HFF-Myc (cell line): ENCODE results near the gene ATG4B.

Source experiments
- DNase-seq: peaks from one replicate; pipeline ENCODE4 v3.0.0-alpha.2; 2011; ENCODE audit warnings: low read depth; ENCODE audit errors: extremely low read depth
- H3K4me3 ChIP-seq: replicated peaks from 2 replicates; pipeline ENCODE4 v1.5.1; 2011; ENCODE audit warnings: low read depth, mild to moderate bottlenecking, control low read depth, low read length
- TF ChIP-seq, protein P1 (sequence below): IDR thresholded peaks from 2 replicates; pipeline ENCODE4 v1.5.1; 2012; ENCODE audit warnings: mild to moderate bottlenecking, low read depth, low read length, control low read depth; ENCODE audit errors: missing control alignments

The ATG4B gene

DNA sequence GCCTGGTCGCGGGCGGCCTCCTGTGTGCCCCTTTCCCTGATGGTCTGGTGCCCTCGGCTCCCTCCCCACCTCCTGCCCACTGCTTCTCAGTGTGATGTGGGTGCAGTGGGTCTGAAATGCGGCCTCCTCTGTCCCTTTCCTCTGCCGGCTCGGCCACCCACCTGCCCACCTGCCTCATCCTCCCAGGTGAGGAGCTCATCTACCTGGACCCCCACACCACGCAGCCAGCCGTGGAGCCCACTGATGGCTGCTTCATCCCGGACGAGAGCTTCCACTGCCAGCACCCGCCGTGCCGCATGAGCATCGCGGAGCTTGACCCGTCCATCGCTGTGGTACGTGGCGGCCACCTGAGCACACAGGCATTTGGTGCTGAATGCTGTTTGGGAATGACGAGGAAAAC, 30.9 kb downstream of the ATG4B start:
- no peak overlapping the region for H3K4me3 ChIP-seq
- DNase-seq, result no peak
- TF ChIP-seq, protein P1, sequence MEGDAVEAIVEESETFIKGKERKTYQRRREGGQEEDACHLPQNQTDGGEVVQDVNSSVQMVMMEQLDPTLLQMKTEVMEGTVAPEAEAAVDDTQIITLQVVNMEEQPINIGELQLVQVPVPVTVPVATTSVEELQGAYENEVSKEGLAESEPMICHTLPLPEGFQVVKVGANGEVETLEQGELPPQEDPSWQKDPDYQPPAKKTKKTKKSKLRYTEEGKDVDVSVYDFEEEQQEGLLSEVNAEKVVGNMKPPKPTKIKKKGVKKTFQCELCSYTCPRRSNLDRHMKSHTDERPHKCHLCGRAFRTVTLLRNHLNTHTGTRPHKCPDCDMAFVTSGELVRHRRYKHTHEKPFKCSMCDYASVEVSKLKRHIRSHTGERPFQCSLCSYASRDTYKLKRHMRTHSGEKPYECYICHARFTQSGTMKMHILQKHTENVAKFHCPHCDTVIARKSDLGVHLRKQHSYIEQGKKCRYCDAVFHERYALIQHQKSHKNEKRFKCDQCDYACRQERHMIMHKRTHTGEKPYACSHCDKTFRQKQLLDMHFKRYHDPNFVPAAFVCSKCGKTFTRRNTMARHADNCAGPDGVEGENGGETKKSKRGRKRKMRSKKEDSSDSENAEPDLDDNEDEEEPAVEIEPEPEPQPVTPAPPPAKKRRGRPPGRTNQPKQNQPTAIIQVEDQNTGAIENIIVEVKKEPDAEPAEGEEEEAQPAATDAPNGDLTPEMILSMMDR, result no peak

DNA sequence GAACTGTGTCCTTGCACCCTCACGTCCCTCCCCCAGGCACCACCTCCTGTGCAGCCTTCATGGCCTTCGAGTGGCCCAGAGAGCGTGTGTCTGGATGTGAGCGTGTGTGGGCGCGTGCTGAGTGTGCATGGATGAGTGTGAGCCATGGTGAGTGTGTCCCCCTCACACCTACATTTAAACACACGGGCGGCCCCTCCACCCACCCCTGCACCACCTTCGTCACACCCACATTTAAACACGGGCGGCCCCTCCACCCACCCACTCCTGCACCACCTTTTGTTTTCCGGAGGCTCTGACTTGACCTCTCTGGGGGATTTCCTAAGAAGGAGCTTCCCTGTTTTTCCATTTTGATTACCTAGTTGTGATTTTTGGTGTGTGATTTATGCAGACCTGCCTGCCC, 31.3 kb downstream of the ATG4B start:
- DNase-seq, result no peak
- TF ChIP-seq, protein P1, result no peak
- no peak overlapping the region for H3K4me3 ChIP-seq

DNA sequence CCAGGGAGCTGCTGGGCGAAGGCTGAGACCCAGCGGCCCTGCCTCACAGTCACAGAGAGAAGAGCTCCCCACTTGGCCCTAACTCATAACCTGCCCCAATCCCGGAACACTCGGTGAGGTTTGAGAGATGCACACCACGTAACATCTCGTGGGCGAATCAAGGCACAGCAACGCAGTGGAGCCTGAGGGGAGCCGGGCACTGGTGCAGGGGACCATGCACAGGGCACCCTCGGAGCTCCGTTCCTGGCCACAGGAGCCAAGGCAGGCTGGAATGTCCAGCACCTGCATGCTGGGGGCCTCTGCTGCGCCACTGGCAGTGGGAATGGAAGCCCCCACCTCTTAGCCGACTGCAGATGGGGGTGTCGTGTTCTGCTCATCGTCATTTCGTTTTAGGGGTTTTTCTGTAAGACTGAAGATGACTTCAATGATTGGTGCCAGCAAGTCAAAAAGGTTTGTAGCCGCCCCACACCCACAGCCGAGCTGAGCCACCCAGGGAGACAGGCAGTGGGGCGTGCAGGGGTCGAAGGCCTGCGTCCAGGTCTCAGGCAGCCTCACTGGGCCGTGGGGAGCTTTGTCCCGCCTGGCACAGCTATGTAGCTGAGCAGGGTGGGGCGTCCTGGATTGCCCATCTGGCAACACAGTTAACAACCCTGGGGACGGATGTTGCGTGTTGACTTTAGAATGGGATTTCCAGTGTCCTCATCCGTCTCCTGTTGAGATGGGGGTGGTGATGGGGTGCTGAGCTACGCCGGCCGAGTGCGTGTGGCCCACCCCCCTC, 33.0 kb downstream of the ATG4B start:
- TF ChIP-seq, protein P1, result no peak
- no peak for DNase-seq
- H3K4me3 ChIP-seq, result no peak overlapping the region

DNA sequence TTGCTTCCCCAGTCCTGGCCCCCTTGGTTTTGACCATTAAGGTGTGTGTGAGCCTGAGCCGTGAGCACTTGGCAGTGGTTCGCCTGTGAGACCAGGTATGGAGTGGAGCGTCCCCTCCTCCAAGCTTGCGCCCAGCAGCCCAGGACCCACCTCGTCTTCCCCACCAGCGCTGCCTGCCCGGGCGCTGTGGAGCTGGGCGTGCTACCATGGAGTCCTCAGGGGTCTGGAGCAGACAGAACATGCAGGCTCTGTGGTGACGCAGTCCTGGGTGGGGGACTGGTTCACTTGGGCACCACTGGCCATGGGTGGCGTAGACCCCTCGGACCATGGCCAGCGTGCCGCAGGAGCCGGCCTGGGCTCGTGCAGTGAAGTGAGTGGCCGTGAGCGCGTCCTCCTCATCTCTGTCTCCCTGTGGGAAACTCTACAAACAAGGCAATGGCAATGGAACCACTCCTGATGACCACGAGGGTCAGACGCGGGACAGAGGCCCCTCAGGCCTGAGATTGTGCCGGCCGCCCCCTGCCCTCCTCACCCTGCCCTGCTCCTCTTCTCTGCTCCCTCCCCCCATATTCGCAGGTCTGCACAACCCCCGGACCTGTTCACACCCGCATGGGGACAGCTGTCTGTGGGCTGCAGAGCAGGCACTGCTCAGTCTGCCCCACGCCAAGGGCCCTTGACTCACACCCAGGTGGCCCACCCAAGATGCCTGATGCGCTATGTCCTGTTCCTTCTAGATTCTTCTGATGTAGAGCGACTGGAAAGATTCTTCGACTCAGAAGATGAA, 34.2 kb downstream of the ATG4B start:
- TF ChIP-seq, protein P1, result no peak
- no peak for DNase-seq
- H3K4me3 ChIP-seq, result no peak overlapping the region

DNA sequence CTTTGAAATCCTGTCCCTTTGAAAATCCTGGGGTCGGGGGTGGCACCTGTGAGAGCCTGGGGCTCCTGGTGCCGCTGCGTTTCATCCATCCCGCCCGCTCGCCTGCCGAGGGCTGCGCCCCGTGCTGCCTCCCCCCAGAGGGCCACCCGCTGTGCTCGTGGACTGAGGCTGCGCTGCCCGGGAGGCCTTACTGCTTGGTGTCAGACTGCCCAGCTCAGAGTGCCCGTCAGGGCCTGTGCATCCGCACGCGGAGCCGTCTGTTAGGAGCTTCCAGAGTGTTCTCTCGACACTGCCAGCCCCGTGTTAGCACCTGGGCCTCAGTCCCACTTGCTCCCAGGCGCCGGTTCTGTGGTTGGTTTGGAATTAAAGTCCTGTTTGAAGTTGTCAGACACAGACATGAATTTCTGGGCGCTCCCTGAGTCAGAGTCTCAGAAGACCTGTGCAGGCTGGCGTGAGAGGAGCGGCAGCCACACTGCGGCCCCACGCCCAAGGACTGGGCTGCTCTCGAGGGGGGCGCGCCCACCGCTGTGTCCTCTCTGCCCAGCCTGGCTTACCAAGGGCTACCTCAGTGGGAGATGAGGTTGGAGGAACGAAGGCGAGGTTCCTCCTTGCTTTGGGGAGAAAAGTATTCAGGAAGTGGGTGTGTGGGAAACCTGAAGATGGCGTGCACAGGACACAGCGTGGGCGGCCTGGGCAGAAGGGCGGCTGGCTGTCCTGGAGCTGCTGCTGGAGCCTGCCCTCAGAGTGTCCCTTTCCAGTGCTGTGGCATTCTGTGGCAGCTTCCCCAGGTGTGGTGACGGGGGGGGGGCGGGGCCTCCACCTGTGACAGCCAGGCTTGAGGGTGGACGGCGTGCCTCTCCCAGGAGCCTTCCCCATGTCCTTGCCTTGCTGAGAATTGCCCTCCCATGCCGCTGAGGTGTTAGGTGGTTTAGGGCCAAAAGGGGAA, 35.0 kb downstream of the ATG4B start:
- H3K4me3 ChIP-seq, result no peak overlapping the region
- DNase-seq, result no peak
- TF ChIP-seq, protein P1, result no peak

DNA sequence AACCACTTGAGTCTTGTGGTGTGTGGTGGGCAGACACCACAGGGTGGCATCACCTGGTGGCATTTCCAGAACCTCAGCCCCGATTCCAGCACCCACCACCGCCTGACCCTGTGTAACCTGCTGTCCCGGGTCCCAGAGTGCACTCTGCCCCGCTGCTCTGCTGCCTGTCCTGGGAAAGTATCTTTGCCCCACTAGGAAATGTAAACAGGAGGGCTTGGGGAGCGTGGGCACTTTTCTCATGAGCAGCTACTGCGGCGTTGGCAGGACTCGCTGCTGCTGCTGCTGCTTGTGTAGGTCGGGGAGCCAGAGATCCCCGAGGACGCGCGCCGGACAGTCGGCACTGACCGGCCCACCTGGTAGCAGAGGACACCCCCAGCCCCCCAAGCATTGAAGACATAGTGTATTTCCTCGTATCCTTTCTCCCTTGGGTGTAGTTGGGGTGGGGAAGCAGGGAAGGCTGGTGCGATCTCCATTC, 35.7 kb downstream of the ATG4B start:
- DNase-seq, result no peak
- TF ChIP-seq, protein P1, result no peak
- H3K4me3 ChIP-seq, result no peak overlapping the region
